ENCODE results near the gene LRRC15. TPM values are rescaled to one million over a fixed set of nuclear protein-coding genes. Genes with fewer than 3 reads are reported as not detected.

The LRRC15 gene
- total RNA-seq, 1 experiment from 2014 or later, result 0.07 TPM

- DNase-seq (ENCODE audit: low spot score) (peak; percentile 90), ATAC-seq (peak; percentile 42)
- peaks cover 25% of the 10 kb centered on the region for H3K4me1 Mint-ChIP-seq
- no peaks in the 10 kb centered on the region for H3K36me3 Mint-ChIP-seq
- H3K27me3 Mint-ChIP-seq (ENCODE audit: low read depth), result peaks cover 31% of the 10 kb centered on the region
- no peaks in the 10 kb centered on the region for H3K9me3 Mint-ChIP-seq
- H3K4me3 Mint-ChIP-seq, result no peak overlapping the region
- TF ChIP-seq SMAD3 (CRISPR knock-in tag; IDR thresholded peaks at IDR 0.05; ENCODE audit: borderline replicate concordance) (no peak), ZNF512 (CRISPR knock-in tag; IDR thresholded peaks at IDR 0.05; ENCODE audit: borderline replicate concordance) (no peak), TP53 (CRISPR knock-in tag; IDR thresholded peaks at IDR 0.05) (no peak), CTCF (IDR thresholded peaks at IDR 0.05) (peak; percentile 88), HMGA2 (CRISPR knock-in tag; IDR thresholded peaks at IDR 0.05) (no peak)
- ChIA-PET POLR2A (interaction anchor here (0.9 kb wide), 1 partner anchor 48 kb away, joined by 3 read pairs; no protein-coding TSS in a partner anchor), CTCF (interaction anchor here (0.7 to 3.9 kb wide), 24 partner anchors 10 to 368 kb away, joined by 3 to 30 read pairs (median 4); partner anchors contain the start of gene LRRC15)
- no peak overlapping the region for H3K27ac Mint-ChIP-seq
Measured at GRCh38 chr3:194344012-194344411, 25.5 kb downstream of the LRRC15 start.

- Mint-ChIP-seq H3K36me3 (no peaks in the 10 kb centered on the region), H3K27me3 (ENCODE audit: low read depth) (peaks cover 31% of the 10 kb centered on the region), H3K4me1 (peaks cover 25% of the 10 kb centered on the region), H3K9me3 (no peaks in the 10 kb centered on the region), H3K27ac (no peak overlapping the region), H3K4me3 (no peak overlapping the region)
- ChIA-PET CTCF (interaction anchor here (0.7 to 3.9 kb wide), 23 partner anchors 9 to 368 kb away, joined by 3 to 30 read pairs (median 4); partner anchors contain the start of gene LRRC15), POLR2A (interaction anchor here (0.9 kb wide), 1 partner anchor 49 kb away, joined by 3 read pairs; no protein-coding TSS in a partner anchor)
- TF ChIP-seq SOX15 (CRISPR knock-in tag; IDR thresholded peaks at IDR 0.05) (no peak), ARID4B (CRISPR knock-in tag; IDR thresholded peaks at IDR 0.05; ENCODE audit: borderline replicate concordance) (no peak), RELA (CRISPR knock-in tag; IDR thresholded peaks at IDR 0.05; ENCODE audit: borderline replicate concordance) (no peak), ZNF396 (CRISPR knock-in tag; IDR thresholded peaks at IDR 0.05; ENCODE audit: borderline replicate concordance) (no peak), HMGA2 (CRISPR knock-in tag; IDR thresholded peaks at IDR 0.05) (no peak), GABPB1 (CRISPR knock-in tag; IDR thresholded peaks at IDR 0.05) (no peak), MYBL2 (CRISPR knock-in tag; IDR thresholded peaks at IDR 0.05) (no peak), CBFB (CRISPR knock-in tag; IDR thresholded peaks at IDR 0.05; ENCODE audit: low read depth) (no peak), ZNF671 (CRISPR knock-in tag; IDR thresholded peaks at IDR 0.05) (no peak), TEAD1 (CRISPR knock-in tag; IDR thresholded peaks at IDR 0.05) (no peak), RORB (CRISPR knock-in tag; IDR thresholded peaks at IDR 0.05) (no peak), NR3C1 (CRISPR knock-in tag; conservative IDR thresholded peaks at IDR 0.05; ENCODE audit: low read depth) (no peak), ZNF281 (CRISPR knock-in tag; IDR thresholded peaks at IDR 0.05) (no peak), HMGXB4 (CRISPR knock-in tag; IDR thresholded peaks at IDR 0.05) (no peak), ZNF532 (CRISPR knock-in tag; IDR thresholded peaks at IDR 0.05; ENCODE audit: borderline replicate concordance) (no peak)
- ATAC-seq (no peak), DNase-seq (ENCODE audit: low spot score) (no peak)
Measured at GRCh38 chr3:194343561-194343893, 26.0 kb downstream of the LRRC15 start.

Measured in WTC11 (cell line).